ENCODE measurements around the gene CBLB.

CBLB gene

DNA sequence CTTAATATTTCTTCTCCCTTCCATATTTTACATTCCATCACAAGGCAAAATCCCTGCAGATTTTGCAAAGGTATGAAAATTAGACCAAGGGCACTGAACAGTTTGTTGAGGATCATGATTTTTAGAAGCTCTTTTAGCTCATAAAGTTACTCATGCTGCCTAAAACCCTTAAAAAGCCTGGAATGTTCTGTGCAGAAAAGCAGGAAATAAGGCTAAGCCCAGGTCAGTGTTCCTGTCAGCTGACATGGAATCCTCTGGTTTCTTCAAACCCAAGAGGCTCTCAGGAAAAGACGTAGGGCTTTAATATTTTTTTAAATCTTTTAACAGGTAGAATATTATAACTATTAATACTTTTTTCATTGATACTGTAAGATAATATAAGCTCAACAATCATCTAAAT lies 8.2 kb downstream of the CBLB start:
- no peaks in the 10 kb centered on the region for H3K27me3 ChIP-seq (ENCODE audit: control insufficient read depth, insufficient read depth, low read length)
- no peak overlapping the region for H3K4me3 ChIP-seq (ENCODE audit: low read depth, low read length)
- no peak overlapping the region for H3K27ac ChIP-seq (ENCODE audit: low read depth, low read length)

DNA sequence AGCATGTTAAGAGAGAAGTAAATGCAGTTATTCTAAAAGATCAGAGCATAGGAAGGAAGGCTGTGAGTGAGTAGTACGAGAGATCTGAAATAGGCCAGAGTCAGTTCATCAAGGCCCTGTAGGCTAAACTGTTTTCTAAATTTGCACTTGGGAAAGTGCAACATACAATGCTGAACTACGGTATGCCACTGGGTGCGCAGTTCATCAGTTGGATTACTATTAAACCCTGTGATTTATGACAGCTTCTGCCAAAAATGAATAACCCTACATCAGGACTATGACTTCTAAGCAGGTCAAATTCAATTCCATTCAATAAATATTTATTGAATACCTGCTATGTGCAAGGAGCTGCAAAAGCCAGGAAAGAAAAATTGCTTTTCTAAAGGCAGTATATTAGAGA lies 10.8 kb downstream of the CBLB start:
- Histone ChIP-seq H3K27me3 (ENCODE audit: control insufficient read depth, insufficient read depth, low read length) (no peaks in the 10 kb centered on the region), H3K36me3 (ENCODE audit: control insufficient read depth, insufficient read depth, low read length) (peaks cover 12% of the 10 kb centered on the region), H3K4me3 (ENCODE audit: low read depth, low read length) (no peak overlapping the region), H3K27ac (ENCODE audit: low read depth, low read length) (no peak overlapping the region), H3K4me1 (ENCODE audit: control insufficient read depth, insufficient read depth, low read length) (peaks cover 6% of the 10 kb centered on the region; the same call in 1 of the 2 replicates), H3K9ac (ENCODE audit: low read depth, low read length) (no peak overlapping the region), H3K9me3 (ENCODE audit: control insufficient read depth, insufficient read depth, low read length) (no peaks in the 10 kb centered on the region)

More for the DNA sequence above, 8.2 kb downstream of the CBLB start:
- H3K36me3 ChIP-seq (ENCODE audit: control insufficient read depth, insufficient read depth, low read length) = peaks cover 29% of the 10 kb centered on the region
- no peaks in the 10 kb centered on the region for H3K9me3 ChIP-seq (ENCODE audit: control insufficient read depth, insufficient read depth, low read length)
- peaks cover 6% of the 10 kb centered on the region; the same call in 1 of the 2 replicates for H3K4me1 ChIP-seq (ENCODE audit: control insufficient read depth, insufficient read depth, low read length)
- H3K9ac ChIP-seq (ENCODE audit: low read depth, low read length) = no peak overlapping the region

DNA sequence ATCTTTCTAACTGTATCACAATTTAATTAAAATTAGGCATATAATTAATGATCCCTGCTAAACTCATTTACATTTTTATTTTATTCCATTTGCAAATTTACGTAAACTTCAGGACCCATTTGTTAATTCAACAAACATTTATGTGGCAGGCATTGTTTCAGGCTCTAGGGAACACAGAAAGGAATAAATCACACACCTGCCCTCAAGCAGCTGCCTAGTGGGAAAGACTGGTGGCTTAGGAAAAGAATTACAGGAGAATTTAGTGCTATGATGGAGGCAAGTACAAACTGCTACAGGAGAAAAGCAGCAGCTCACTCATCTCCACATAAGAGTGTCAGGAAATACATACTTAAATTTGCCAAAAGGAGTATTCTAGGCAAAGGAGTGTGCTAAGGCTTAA lies 11.2 kb downstream of the CBLB start:
- no peaks in the 10 kb centered on the region for H3K9me3 ChIP-seq (ENCODE audit: control insufficient read depth, insufficient read depth, low read length)
- no peak overlapping the region for H3K27ac ChIP-seq (ENCODE audit: low read depth, low read length)
- H3K27me3 ChIP-seq (ENCODE audit: control insufficient read depth, insufficient read depth, low read length) = no peaks in the 10 kb centered on the region
- H3K4me1 ChIP-seq (ENCODE audit: control insufficient read depth, insufficient read depth, low read length) = peaks cover 6% of the 10 kb centered on the region; the same call in 1 of the 2 replicates
- no peak overlapping the region for H3K9ac ChIP-seq (ENCODE audit: low read depth, low read length)
- H3K4me3 ChIP-seq (ENCODE audit: low read depth, low read length) = no peak overlapping the region
- H3K36me3 ChIP-seq (ENCODE audit: control insufficient read depth, insufficient read depth, low read length) = peaks cover 14% of the 10 kb centered on the region

DNA sequence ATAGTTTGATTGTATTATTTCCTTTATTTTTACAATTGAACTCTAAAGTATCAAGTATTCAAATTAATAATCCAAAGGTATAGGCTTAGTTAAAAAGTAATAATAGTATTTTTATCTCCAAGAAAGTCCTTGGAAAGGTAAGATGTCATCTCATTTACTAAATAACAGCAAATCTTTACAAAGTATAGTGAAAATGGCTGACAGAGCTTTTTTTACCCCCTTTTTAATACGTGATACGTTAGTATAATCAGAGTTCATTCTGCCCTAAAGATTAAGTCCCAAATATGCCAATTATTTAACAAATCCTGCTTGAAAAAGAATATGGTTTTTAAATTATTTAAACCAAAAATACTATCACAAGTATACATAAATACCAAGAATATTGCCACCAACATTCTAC lies 12.2 kb downstream of the CBLB start:
- peaks cover 6% of the 10 kb centered on the region; the same call in 1 of the 2 replicates for H3K4me1 ChIP-seq (ENCODE audit: control insufficient read depth, insufficient read depth, low read length)
- H3K9ac ChIP-seq (ENCODE audit: low read depth, low read length) = no peak overlapping the region
- no peaks in the 10 kb centered on the region for H3K9me3 ChIP-seq (ENCODE audit: control insufficient read depth, insufficient read depth, low read length)
- peaks cover 16% of the 10 kb centered on the region for H3K36me3 ChIP-seq (ENCODE audit: control insufficient read depth, insufficient read depth, low read length)
- H3K27ac ChIP-seq (ENCODE audit: low read depth, low read length) = no peak overlapping the region
- no peak overlapping the region for H3K4me3 ChIP-seq (ENCODE audit: low read depth, low read length)
- no peaks in the 10 kb centered on the region for H3K27me3 ChIP-seq (ENCODE audit: control insufficient read depth, insufficient read depth, low read length)

DNA sequence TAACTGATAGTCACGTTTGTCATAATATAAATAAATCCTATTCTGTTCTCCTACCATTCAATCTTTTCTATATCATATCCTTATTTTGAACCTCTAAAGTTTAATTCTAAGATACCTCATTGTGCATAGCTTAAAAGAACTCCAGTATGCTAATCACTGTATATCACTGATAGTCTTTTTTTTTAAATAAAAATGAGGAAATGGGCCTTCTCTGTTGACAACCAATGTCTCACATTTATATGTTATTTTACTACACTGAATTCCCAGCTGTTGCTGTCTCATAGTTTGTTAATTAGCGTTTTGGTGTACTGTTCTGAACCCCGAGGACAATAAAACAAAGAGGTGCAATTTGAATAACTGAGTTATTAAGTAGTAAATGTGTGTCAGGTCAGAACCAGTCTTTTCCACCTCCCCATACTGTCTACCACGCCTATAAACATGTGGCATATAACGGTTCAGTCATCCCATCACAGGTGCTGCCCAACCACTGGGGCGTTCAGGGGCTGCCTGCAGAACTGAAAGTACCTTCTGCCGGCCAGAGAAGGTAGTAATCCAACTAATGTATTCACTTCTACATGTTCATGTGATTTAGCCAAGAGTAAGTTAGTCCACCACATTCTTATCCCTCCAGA lies 14.9 kb downstream of the CBLB start:
- Histone ChIP-seq H3K9ac (ENCODE audit: low read depth, low read length) (no peak overlapping the region), H3K4me3 (ENCODE audit: low read depth, low read length) (no peak overlapping the region), H3K9me3 (ENCODE audit: control insufficient read depth, insufficient read depth, low read length) (no peaks in the 10 kb centered on the region), H3K27me3 (ENCODE audit: control insufficient read depth, insufficient read depth, low read length) (no peaks in the 10 kb centered on the region), H3K4me1 (ENCODE audit: control insufficient read depth, insufficient read depth, low read length) (peaks cover 6% of the 10 kb centered on the region; the same call in 1 of the 2 replicates), H3K27ac (ENCODE audit: low read depth, low read length) (no peak overlapping the region), H3K36me3 (ENCODE audit: control insufficient read depth, insufficient read depth, low read length) (peaks cover 20% of the 10 kb centered on the region)

DNA sequence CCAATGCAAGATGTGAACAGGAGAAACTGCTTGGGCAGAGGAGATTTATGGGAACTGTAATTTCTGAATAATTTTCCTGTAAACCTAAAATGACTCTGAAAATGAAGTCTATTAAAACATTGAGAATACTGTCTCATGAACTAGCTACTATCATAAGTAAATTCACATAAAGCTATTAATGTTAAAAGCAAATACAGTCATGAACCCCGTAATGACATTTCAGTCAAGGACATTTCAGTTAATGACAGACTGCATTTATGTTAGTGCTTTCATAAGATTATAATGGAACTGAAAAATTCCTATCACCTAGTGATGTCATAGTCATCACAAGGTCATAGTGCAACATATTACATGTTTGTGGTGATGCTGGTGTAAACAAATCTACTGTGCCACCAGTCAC lies 17.2 kb downstream of the CBLB start:
- Histone ChIP-seq H3K4me1 (ENCODE audit: control insufficient read depth, insufficient read depth, low read length) (peaks cover 5% of the 10 kb centered on the region; the same call in 1 of the 2 replicates), H3K4me3 (ENCODE audit: low read depth, low read length) (no peak overlapping the region), H3K27ac (ENCODE audit: low read depth, low read length) (no peak overlapping the region), H3K36me3 (ENCODE audit: control insufficient read depth, insufficient read depth, low read length) (peaks cover 20% of the 10 kb centered on the region), H3K27me3 (ENCODE audit: control insufficient read depth, insufficient read depth, low read length) (no peaks in the 10 kb centered on the region), H3K9me3 (ENCODE audit: control insufficient read depth, insufficient read depth, low read length) (no peaks in the 10 kb centered on the region), H3K9ac (ENCODE audit: low read depth, low read length) (no peak overlapping the region)

DNA sequence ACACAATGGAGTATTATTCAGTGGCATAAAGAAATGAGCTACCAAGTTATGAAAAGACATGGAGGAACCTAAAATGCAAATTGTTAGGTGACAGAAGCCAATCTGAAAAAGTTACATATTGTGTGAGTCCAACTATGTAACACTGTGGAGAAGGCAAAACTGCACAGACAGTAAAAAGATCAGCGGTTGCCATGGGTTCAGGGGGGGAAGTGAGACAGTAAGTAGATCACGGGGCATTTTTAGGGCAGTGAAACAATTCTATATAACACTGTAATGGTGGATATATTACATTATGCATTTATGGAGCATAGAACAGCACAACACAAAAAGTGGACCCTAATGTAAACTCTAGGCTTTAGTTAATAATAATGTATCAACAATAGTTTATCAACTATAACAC lies 17.6 kb downstream of the CBLB start:
- H3K9ac ChIP-seq (ENCODE audit: low read depth, low read length) = no peak overlapping the region
- H3K36me3 ChIP-seq (ENCODE audit: control insufficient read depth, insufficient read depth, low read length) = peaks cover 20% of the 10 kb centered on the region
- H3K4me1 ChIP-seq (ENCODE audit: control insufficient read depth, insufficient read depth, low read length) = peaks cover 6% of the 10 kb centered on the region; the same call in 1 of the 2 replicates
- no peaks in the 10 kb centered on the region for H3K27me3 ChIP-seq (ENCODE audit: control insufficient read depth, insufficient read depth, low read length)
- H3K4me3 ChIP-seq (ENCODE audit: low read depth, low read length) = no peak overlapping the region
- no peaks in the 10 kb centered on the region for H3K9me3 ChIP-seq (ENCODE audit: control insufficient read depth, insufficient read depth, low read length)
- no peak overlapping the region for H3K27ac ChIP-seq (ENCODE audit: low read depth, low read length)

DNA sequence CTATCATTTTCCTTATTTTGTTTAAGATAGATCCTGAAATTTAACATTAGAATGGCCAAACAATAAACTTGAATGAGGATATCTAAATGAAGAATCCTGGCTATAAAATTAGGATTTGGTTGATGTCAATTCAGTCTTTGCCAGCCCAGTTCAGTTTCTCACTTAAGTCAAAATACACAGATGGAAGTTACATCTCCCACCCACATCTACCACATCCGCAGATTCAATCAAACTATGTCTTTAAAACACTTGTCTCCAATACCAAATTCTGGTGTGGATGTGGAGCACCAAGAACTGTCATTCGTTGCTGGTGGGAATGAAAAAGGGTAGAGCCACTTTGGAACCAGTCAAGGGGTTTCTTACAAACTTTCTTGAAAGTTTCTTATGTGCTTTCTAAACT lies 18.2 kb downstream of the CBLB start:
- H3K4me3 ChIP-seq (ENCODE audit: low read depth, low read length) = no peak overlapping the region
- H3K9me3 ChIP-seq (ENCODE audit: control insufficient read depth, insufficient read depth, low read length) = no peaks in the 10 kb centered on the region
- peaks cover 20% of the 10 kb centered on the region for H3K36me3 ChIP-seq (ENCODE audit: control insufficient read depth, insufficient read depth, low read length)
- H3K27ac ChIP-seq (ENCODE audit: low read depth, low read length) = no peak overlapping the region
- peaks cover 10% of the 10 kb centered on the region; the same call in 1 of the 2 replicates for H3K4me1 ChIP-seq (ENCODE audit: control insufficient read depth, insufficient read depth, low read length)
- no peak overlapping the region for H3K9ac ChIP-seq (ENCODE audit: low read depth, low read length)
- H3K27me3 ChIP-seq (ENCODE audit: control insufficient read depth, insufficient read depth, low read length) = no peaks in the 10 kb centered on the region

DNA sequence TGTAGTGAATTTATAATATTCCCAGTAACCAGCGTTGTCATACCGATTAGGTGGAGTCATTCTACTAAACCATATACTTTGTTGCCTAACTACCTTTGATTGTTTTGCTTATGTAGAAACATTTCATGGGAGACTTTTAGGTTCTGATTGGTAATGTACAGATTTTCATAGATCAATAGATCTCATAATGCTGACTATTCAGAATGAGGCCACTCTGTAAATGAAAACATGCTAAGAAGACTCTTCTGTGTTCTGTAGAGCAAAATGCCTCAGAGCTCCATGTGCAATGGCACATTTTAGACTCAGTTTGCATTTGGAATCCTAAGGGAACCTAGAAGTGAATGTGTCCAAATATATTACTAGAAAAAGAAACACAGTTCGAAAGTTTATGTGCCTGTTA lies 20.0 kb downstream of the CBLB start:
- peaks cover 20% of the 10 kb centered on the region for H3K36me3 ChIP-seq (ENCODE audit: control insufficient read depth, insufficient read depth, low read length)
- H3K4me1 ChIP-seq (ENCODE audit: control insufficient read depth, insufficient read depth, low read length) = peaks cover 22% of the 10 kb centered on the region
- H3K27me3 ChIP-seq (ENCODE audit: control insufficient read depth, insufficient read depth, low read length) = no peaks in the 10 kb centered on the region
- no peaks in the 10 kb centered on the region for H3K9me3 ChIP-seq (ENCODE audit: control insufficient read depth, insufficient read depth, low read length)
- no peak overlapping the region for H3K9ac ChIP-seq (ENCODE audit: low read depth, low read length)
- no peak overlapping the region for H3K27ac ChIP-seq (ENCODE audit: low read depth, low read length)
- no peak overlapping the region for H3K4me3 ChIP-seq (ENCODE audit: low read depth, low read length)

DNA sequence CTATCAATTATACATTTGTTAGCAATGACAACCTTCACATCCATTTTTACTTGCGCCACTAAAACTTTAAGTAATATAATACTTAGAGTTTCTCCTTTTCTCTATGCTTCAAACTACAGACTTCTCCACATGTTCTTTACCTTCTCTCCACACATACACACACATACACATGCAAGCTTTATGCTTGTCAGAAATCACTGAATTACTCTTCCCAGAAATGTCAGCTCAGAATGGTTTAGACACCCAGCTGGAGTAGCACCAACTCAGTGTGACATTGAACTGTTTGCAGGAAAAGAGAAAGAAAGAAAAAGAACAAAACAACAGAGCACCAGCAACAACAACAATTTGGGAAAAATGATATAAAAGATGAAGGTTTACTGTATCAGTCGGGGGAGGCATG lies 20.9 kb downstream of the CBLB start:
- Histone ChIP-seq H3K36me3 (ENCODE audit: control insufficient read depth, insufficient read depth, low read length) (peaks cover 15% of the 10 kb centered on the region), H3K27ac (ENCODE audit: low read depth, low read length) (no peak overlapping the region), H3K9me3 (ENCODE audit: control insufficient read depth, insufficient read depth, low read length) (no peaks in the 10 kb centered on the region), H3K27me3 (ENCODE audit: control insufficient read depth, insufficient read depth, low read length) (no peaks in the 10 kb centered on the region), H3K4me1 (ENCODE audit: control insufficient read depth, insufficient read depth, low read length) (peaks cover 22% of the 10 kb centered on the region), H3K9ac (ENCODE audit: low read depth, low read length) (no peak overlapping the region), H3K4me3 (ENCODE audit: low read depth, low read length) (no peak overlapping the region)

DNA sequence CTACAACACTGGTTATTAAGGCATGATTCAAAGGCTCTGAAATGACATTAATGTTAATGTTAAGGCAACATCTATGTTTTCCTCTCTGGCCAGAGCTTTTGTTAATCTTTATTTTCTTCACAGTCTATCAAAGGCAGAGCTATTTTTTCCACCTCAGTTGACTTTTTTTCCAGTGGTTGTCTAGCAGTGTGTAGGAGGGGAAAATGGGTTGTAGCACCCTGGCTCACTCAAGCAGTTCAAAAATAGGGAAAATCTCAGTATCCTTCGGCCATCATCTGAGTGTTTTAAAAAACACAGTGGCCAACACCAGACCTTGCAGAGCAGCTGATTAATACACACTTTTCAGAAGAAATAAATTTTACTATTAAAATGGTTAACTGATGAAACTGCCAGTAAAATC lies 21.4 kb downstream of the CBLB start:
- H3K36me3 ChIP-seq (ENCODE audit: control insufficient read depth, insufficient read depth, low read length) = peaks cover 14% of the 10 kb centered on the region; the same call in 1 of the 2 replicates

More for the DNA sequence above, 21.4 kb downstream of the CBLB start:
- Histone ChIP-seq H3K4me3 (ENCODE audit: low read depth, low read length) (no peak overlapping the region), H3K27me3 (ENCODE audit: control insufficient read depth, insufficient read depth, low read length) (no peaks in the 10 kb centered on the region), H3K9ac (ENCODE audit: low read depth, low read length) (no peak overlapping the region), H3K27ac (ENCODE audit: low read depth, low read length) (no peak overlapping the region), H3K9me3 (ENCODE audit: control insufficient read depth, insufficient read depth, low read length) (no peaks in the 10 kb centered on the region), H3K4me1 (ENCODE audit: control insufficient read depth, insufficient read depth, low read length) (peaks cover 22% of the 10 kb centered on the region)

Data from HUES48 (cell line).